GM08714 (cell line): ENCODE measurements around the gene SLC30A7.
"Not testable (repeated sequence)": the region's sequence is repeated elsewhere in the genome, so short reads cannot be mapped to it uniquely, and the experiment has no call there.

ENCODE experiments used
- H3K4me3 ChIP-seq: fragments of 200-500 bp; sonication (Bioruptor generic); 2 replicates; pipeline ENCODE4 v1.5.1; 2014; ENCODE audit warnings: mild to moderate bottlenecking, low read length, inconsistent platforms
- ZNF274 ChIP-seq: IDR thresholded peaks from 2 replicates; pipeline ENCODE4 v1.6.1; 2012; ENCODE audit warnings: mild to moderate bottlenecking, low read depth, low read length

The SLC30A7 gene

GRCh38 chr1:100876291-100876690 is 19.6 kb upstream of the SLC30A7 start:
- no peak for TF ChIP-seq ZNF274

GRCh38 chr1:100879422-100879821 is 16.5 kb upstream of the SLC30A7 start:
- TF ChIP-seq ZNF274 = no peak

More at GRCh38 chr1:100876291-100876690, 19.6 kb upstream of the SLC30A7 start:
- H3K4me3 ChIP-seq = no peak overlapping the region

GRCh38 chr1:100881687-100882086 is 14.2 kb upstream of the SLC30A7 start:
- H3K4me3 ChIP-seq = no peak overlapping the region
- no peak for TF ChIP-seq ZNF274

More at GRCh38 chr1:100879422-100879821, 16.5 kb upstream of the SLC30A7 start:
- no peak overlapping the region for H3K4me3 ChIP-seq

GRCh38 chr1:100882698-100883097 is 13.2 kb upstream of the SLC30A7 start:
- TF ChIP-seq ZNF274 = no peak
- H3K4me3 ChIP-seq = no peak overlapping the region

GRCh38 chr1:100883963-100884362 is 11.9 kb upstream of the SLC30A7 start:
- TF ChIP-seq ZNF274 = no peak
- no peak overlapping the region for H3K4me3 ChIP-seq

- not testable (repeated sequence) for H3K4me3 ChIP-seq
Measured at GRCh38 chr1:100889007-100889406, 6.9 kb upstream of the SLC30A7 start.

- not testable (repeated sequence) for H3K4me3 ChIP-seq
Measured at GRCh38 chr1:100889869-100890482, 5.9 kb upstream of the SLC30A7 start.

- no peak for TF ChIP-seq ZNF274
- no peak overlapping the region for H3K4me3 ChIP-seq
Measured at GRCh38 chr1:100891380-100891779, 4.5 kb upstream of the SLC30A7 start.

- no peak for TF ChIP-seq ZNF274
Measured at GRCh38 chr1:100892554-100892953, 3.3 kb upstream of the SLC30A7 start.

GRCh38 chr1:100893718-100894117 is 2.2 kb upstream of the SLC30A7 start:
- no peak for TF ChIP-seq ZNF274
- peak overlapping the region; percentile 82; the same call in 1 of the 2 replicates for H3K4me3 ChIP-seq

More at GRCh38 chr1:100892554-100892953, 3.3 kb upstream of the SLC30A7 start:
- no peak overlapping the region for H3K4me3 ChIP-seq

- TF ChIP-seq ZNF274 = no peak
- peak within 1 kb of the TSS; percentile 82 for H3K4me3 ChIP-seq
Measured at GRCh38 chr1:100894603-100895539, 1.0 kb upstream of the SLC30A7 start, which contains the start of gene EXTL2. Gene EXTL2, minus strand, starts transcription at chr1:100894842. Its CDS starts 6,085 bp downstream, at chr1:100888757.

GRCh38 chr1:100896481-100896982 is 642 bp downstream of the SLC30A7 start:
- no peak for TF ChIP-seq ZNF274

GRCh38 chr1:100902365-100902764 is 6.5 kb downstream of the SLC30A7 start:
- TF ChIP-seq ZNF274 = no peak
- H3K4me3 ChIP-seq = no peak overlapping the region

More at GRCh38 chr1:100896481-100896982, 642 bp downstream of the SLC30A7 start:
- peak overlapping the region; percentile 82 for H3K4me3 ChIP-seq

GRCh38 chr1:100903777-100904176 is 7.9 kb downstream of the SLC30A7 start:
- no peak for TF ChIP-seq ZNF274
- no peak overlapping the region for H3K4me3 ChIP-seq

- H3K4me3 ChIP-seq = no peak overlapping the region
- TF ChIP-seq ZNF274 = no peak
Measured at GRCh38 chr1:100904528-100904927, 8.6 kb downstream of the SLC30A7 start.
